Heart left ventricle (tissue), 16 donors: ENCODE results near the gene SULT4A1. TPM values are rescaled to one million over a fixed set of nuclear protein-coding genes. Genes with fewer than 3 reads are reported as not detected.

Experiments
- ATAC-seq, 4 donors: fragments of 200-7000 bp; cut with Tn5 transposase; one replicate each; pipeline ENCODE4 v1.9.1; 2020 to 2022; ENCODE audit warnings: moderate library complexity in 4 of 4, mild to moderate bottlenecking in 3 of 4, moderate number of reproducible peaks in 1 of 4
- DNase-seq, 5 donors: peaks; one replicate each; pipeline ENCODE4 v3.0.0-alpha.2; 2020
- H3K27ac ChIP-seq, 12 donors: fragments of 200-600 bp; sonication (generic) in 4 of 12; one replicate each; pipeline versions ENCODE4 v1.5.0 to v1.8.0; 2016 to 2022; ENCODE audit warnings: mild to moderate bottlenecking in 2 of 12
- H3K27me3 ChIP-seq, 9 donors: fragments of 200-600 bp; sonication (generic) in 2 of 9; one replicate each; pipeline versions ENCODE4 v1.5.1 to v1.8.0; 2016 to 2022; ENCODE audit warnings: mild to moderate bottlenecking in 3 of 9
- H3K36me3 ChIP-seq, 9 donors: fragments of 200-600 bp; sonication (generic) in 2 of 9; one replicate each; pipeline versions ENCODE4 v1.5.0 to v1.8.0; 2018 to 2022; ENCODE audit warnings: mild to moderate bottlenecking in 2 of 9
- H3K4me1 ChIP-seq, 12 donors: fragments of 200-600 bp; sonication (generic) in 4 of 12; one replicate each; pipeline versions ENCODE4 v1.5.0 to v1.8.0; 2016 to 2022; ENCODE audit warnings: mild to moderate bottlenecking in 3 of 12
- H3K4me3 ChIP-seq, 12 donors: fragments of 200-600 bp; sonication (generic) in 4 of 12; one replicate each; pipeline versions ENCODE4 v1.5.0 to v1.8.0; 2017 to 2022; ENCODE audit warnings: mild to moderate bottlenecking in 9 of 12, moderate library complexity in 4 of 12
- H3K9me3 ChIP-seq, 12 donors: fragments of 200-600 bp; sonication (generic) in 4 of 12; one replicate each; pipeline versions ENCODE4 v1.5.0 to v1.8.0; 2016 to 2022; ENCODE audit warnings: mild to moderate bottlenecking in 1 of 12
- CTCF ChIP-seq, 12 donors: fragments of 200-600 bp; sonication (generic) in 4 of 12; IDR thresholded peaks; one replicate each; pipeline versions ENCODE4 v1.5.0 to v1.8.0; 2018 to 2022; ENCODE audit warnings: antibody characterized with exemption in 12 of 12, mild to moderate bottlenecking in 5 of 12
- POLR2A ChIP-seq, 2 donors: fragments of 450-650 bp; IDR thresholded peaks; one replicate each; pipeline ENCODE4 v1.6.1; 2017; ENCODE audit warnings: antibody characterized with exemption in 2 of 2, mild to moderate bottlenecking in 2 of 2, moderate library complexity in 2 of 2
- WGBS, 4 donors: extraction: QIAGEN DNeasy Blood & Tissue Kit in 2 of 4; methylation state at CpG; one replicate each; pipeline versions ENCODE4 v1.1.5 to v1.1.7; 2013 to 2018; 5-methylcytosine and 5-hydroxymethylcytosine counted together
- intact Hi-C, 10 donors: fragments of 100-400 bp; cut with DNase I; formaldehyde crosslinking; loops; one replicate each; pipeline versions ENCODE4 v1.11.1 to v1.14.2; 2022
- polyA plus RNA-seq, 2 donors: library from polyadenylated mRNA; stranded (reverse); fragments of 200-250 nt; gene quantifications; one replicate each; pipeline ENCODE4 v1.2.3, GENCODE V29; 2013
- total RNA-seq, 9 donors: library from RNA; depleted of rRNA in 2 of 9; stranded (reverse); fragments of >200 nt in 2 of 9; fragmentation: NEBNext Ultra II Directional in 3 of 9; extraction: Animal tissue kit (Norgen Biotek cat#: 25700) in 3 of 9; gene quantifications; one replicate each; pipeline versions ENCODE4 v1.1.0 to v1.2.4, GENCODE V29; 2016 to 2023
- donor health status: ischemic (EF 13 %, LVEDD 7.1; RV severe dilation, severe dysfunction).
- donor health status: healthy with polysubstance abuse.
- donor health status: DM: no; HTN: yes; CAD: no.
- donor health status: DM: no; HTN: no; CAD: no.
- donor health status: ischemic (EF 25% LVEDD 6.9; RV normal size, moderate dysfunction).
- donor health status: ischemic (EF 25% LVEDD 5.7; RV mildly dilated, moderate dysfunction).
- donor health status: healthy.
- donor health status: DM: yes; HTN: yes; CAD: no.
- donor health status: ischemic (EF 35%, LVEDD 5.7; RV mildly dilated, moderate dysfunction).
- donor health status: nonischemic (EF 11% LVEDD 7.7; RV severe dilation, severe dysfunction).
- donor health status: DM: yes; HTN: yes; CAD: no.
- donor health status: PGD.
- donor health status: ischemic (EF 29% LVEDD 5.4; RV normal size, mild dysfunction).
- donor health status: nonischemic (EF 23%, LVEDD 6.1; RV moderate dilation, normal function).

The SULT4A1 gene
- total and polyA plus RNA-seq, 11 donors = 0.07 to 0.92 (median 0.21) TPM; not detected in 6

GRCh38 chr22:43828998-43829782 is 33.1 kb downstream of the SULT4A1 start:
- 24 to 36% (median 32%) methylated on average over 15 to 20 of the region's 20 CpGs for WGBS, 4 donors
- Histone ChIP-seq H3K9me3 (no peaks in the 10 kb centered on the region), H3K4me1 (peaks cover 0 to 35% (median 18%) of the 10 kb centered on the region in 12 donors), H3K36me3 (no peaks in the 10 kb centered on the region), H3K27me3 (peaks cover 0 to 10% (median 0%) of the 10 kb centered on the region in 9 donors), H3K4me3 (no peak overlapping the region), H3K27ac (peak overlapping the region; percentile 44 to 91 (median 80))
- intact Hi-C loops = loop anchor here in 6 of 10 donors (5.0 to 10.0 kb wide), 5 partner anchors 58 to 594 kb away; no protein-coding TSS in a partner anchor
- ATAC-seq = peak; percentile 52 to 82 (median 78)
- DNase-seq = peak; percentile 79 to 93 (median 87)
- no peak for TF ChIP-seq POLR2A (IDR thresholded peaks at IDR 0.05)
- TF ChIP-seq CTCF (IDR thresholded peaks at IDR 0.05) = peak in 11 of 12 donors; percentile 11 to 69 (median 44)

- Histone ChIP-seq H3K4me3 (no peak overlapping the region), H3K9me3 (no peaks in the 10 kb centered on the region), H3K27me3 (peaks cover 0 to 14% (median 0%) of the 10 kb centered on the region in 9 donors), H3K27ac (peak overlapping the region in 9 of 12 donors; percentile 39 to 91 (median 79)), H3K4me1 (peaks cover 0 to 32% (median 18%) of the 10 kb centered on the region in 12 donors), H3K36me3 (no peaks in the 10 kb centered on the region)
- DNase-seq = no peak
- intact Hi-C loops = loop anchor here in 6 of 10 donors (5.0 to 10.0 kb wide), 5 partner anchors 59 to 594 kb away; no protein-coding TSS in a partner anchor
- 65 to 86% (median 68%) methylated on average over 4 to 6 of the region's 6 CpGs for WGBS, 4 donors
- ATAC-seq = no peak
- TF ChIP-seq POLR2A (IDR thresholded peaks at IDR 0.05) (no peak), CTCF (IDR thresholded peaks at IDR 0.05) (no peak)
Measured at GRCh38 chr22:43828725-43828997, 33.7 kb downstream of the SULT4A1 start.

- Histone ChIP-seq H3K4me3 (no peak overlapping the region), H3K9me3 (no peaks in the 10 kb centered on the region), H3K27me3 (peaks cover 0 to 15% (median 0%) of the 10 kb centered on the region in 9 donors), H3K36me3 (no peaks in the 10 kb centered on the region), H3K27ac (peak overlapping the region in 6 of 12 donors; percentile 70 to 88 (median 80)), H3K4me1 (peaks cover 0 to 28% (median 18%) of the 10 kb centered on the region in 12 donors)
- no peak for ATAC-seq
- no peak for TF ChIP-seq POLR2A (IDR thresholded peaks at IDR 0.05)
- TF ChIP-seq CTCF (IDR thresholded peaks at IDR 0.05) = no peak
- intact Hi-C loops = loop anchor here in 7 of 10 donors (2.0 to 10.0 kb wide), 6 partner anchors 59 to 593 kb away; no protein-coding TSS in a partner anchor
- DNase-seq = peak in 2 of 5 donors; percentile 11 to 24
- 77 to 90% (median 85%) methylated on average over 16 of the region's 16 CpGs for WGBS, 4 donors
Measured at GRCh38 chr22:43827926-43828724, 34.2 kb downstream of the SULT4A1 start.
